OCI-LY3 (cell line): ENCODE data around the gene CKLF.
A peak's percentile ranks its signal among the peaks of the same experiment; 100 is the strongest.

Experiments used
- H2AFZ ChIP-seq: fragments of 200-600, 300-600 bp; shearing (Covaris generic); 2 replicates; pipeline ENCODE4 v1.6.0; 2014; ENCODE audit warnings: antibody characterized with exemption, low read depth, low read length
- H3K27ac ChIP-seq: fragments of 200-600, 300-600 bp; sonication (generic); 2 replicates; pipeline ENCODE4 v1.5.1; 2014; ENCODE audit warnings: mild to moderate bottlenecking, low read length, moderate library complexity, mixed read lengths
- H3K27me3 ChIP-seq: fragments of 200-600, 300-600 bp; sonication (generic); 2 replicates; pipeline ENCODE4 v1.6.1; 2014; ENCODE audit warnings: low read depth, low read length, mixed read lengths
- H3K36me3 ChIP-seq: fragments of 200-600, 300-600 bp; sonication (generic); replicated peaks from 2 replicates; pipeline ENCODE3; 2014; ENCODE audit warnings: low read depth, low read length, mixed read lengths
- H3K4me1 ChIP-seq: fragments of 300-600, 200-600 bp; sonication (generic); 2 replicates; pipeline ENCODE4 v1.6.1; 2014; ENCODE audit warnings: low read length, mixed read lengths
- H3K4me2 ChIP-seq: fragments of 200-600, 300-600 bp; sonication (generic); 2 replicates; pipeline ENCODE4 v1.6.1; 2014; ENCODE audit warnings: low read length, mixed read lengths
- H3K4me3 ChIP-seq: fragments of 300-600, 200-600 bp; sonication (generic); 2 replicates; pipeline ENCODE4 v1.5.1; 2014; ENCODE audit warnings: antibody characterized with exemption, mild to moderate bottlenecking, low read length, moderate library complexity
- H3K79me2 ChIP-seq: fragments of 300-600, 200-600 bp; shearing (Covaris generic); 2 replicates; pipeline ENCODE4 v1.6.1; 2014; ENCODE audit warnings: mild to moderate bottlenecking, low read length, mixed read lengths
- H3K9ac ChIP-seq: fragments of 300-600, 200-600 bp; shearing (Covaris generic); 2 replicates; pipeline ENCODE4 v1.6.0; 2014; ENCODE audit warnings: mild to moderate bottlenecking, low read length, moderate library complexity
- H3K9me3 ChIP-seq: fragments of 200-600, 300-600 bp; shearing (Covaris generic); 2 replicates; pipeline ENCODE4 v1.6.1; 2014; ENCODE audit warnings: low read length, mixed read lengths; ENCODE audit not compliant: insufficient read depth
- H4K20me1 ChIP-seq: fragments of 200-600, 300-600 bp; sonication (generic); 2 replicates; pipeline ENCODE4 v1.6.1; 2016; ENCODE audit warnings: low read length, mixed read lengths; ENCODE audit not compliant: insufficient read depth
- EZH2phosphoT487 ChIP-seq: fragments of 200-600 bp; shearing (Covaris generic); IDR thresholded peaks from 2 replicates; pipeline ENCODE4 v1.6.1; 2018; ENCODE audit warnings: antibody characterized with exemption, mixed run types, low read depth
- TF ChIP-seq, protein P1 (sequence below): fragments of 200-600, 300-600 bp; sonication (generic); IDR thresholded peaks from 2 replicates; pipeline ENCODE4 v1.5.1; 2014; ENCODE audit warnings: antibody characterized with exemption, low read length, low read depth

CKLF gene

DNA sequence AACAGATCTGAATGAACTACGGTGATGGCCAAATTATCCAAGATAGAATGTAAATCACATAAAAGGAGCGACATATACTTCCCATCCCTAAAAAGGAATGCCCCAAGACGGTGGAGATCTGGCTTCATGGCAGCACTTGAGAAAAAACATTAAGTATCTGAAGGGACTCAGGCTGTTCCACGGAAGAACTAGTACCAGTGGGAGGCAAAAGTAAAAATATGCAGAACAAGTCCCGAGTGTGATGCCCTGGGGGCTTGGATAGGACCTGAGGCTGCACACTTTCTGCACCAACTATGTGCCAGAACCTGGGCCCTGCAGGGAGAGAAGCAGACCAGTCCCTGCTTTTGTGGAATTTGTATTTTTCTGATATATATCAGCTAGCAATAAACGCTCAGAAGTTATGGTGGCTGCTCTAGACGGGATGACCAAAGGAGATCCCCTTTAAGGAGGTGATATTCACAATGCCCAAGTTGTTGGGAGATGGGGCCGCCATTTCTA is 539 bp upstream of the CKLF start:
- H3K36me3 ChIP-seq: peaks cover 12% of the 10 kb centered on the region

DNA sequence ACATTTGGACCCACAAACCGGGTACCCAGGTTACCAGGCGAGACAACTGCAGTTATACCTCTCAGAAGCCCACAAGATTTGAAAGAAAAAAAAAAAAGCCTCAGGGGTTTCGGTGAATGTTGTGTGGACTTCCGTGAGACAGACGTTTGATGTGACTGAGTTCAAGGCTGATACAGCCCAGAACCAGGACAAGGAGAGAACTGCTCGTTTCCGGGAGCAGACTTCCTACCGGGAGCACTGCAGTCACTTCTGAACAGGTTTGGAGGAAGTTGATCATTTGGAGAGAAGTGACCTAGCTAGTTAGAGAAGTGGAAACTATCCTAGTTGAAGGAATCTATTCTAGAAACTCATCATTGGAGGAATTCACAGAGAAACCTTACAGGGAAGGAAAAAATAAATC is 847 bp downstream of the CKLF start:
- H3K27ac ChIP-seq: no peak overlapping the region
- H3K4me2 ChIP-seq: peak overlapping the region; percentile 93
- H4K20me1 ChIP-seq: no peaks in the 10 kb centered on the region
- 0 out of 2 replicates have a peak overlapping the region, but pooled peaks have one; percentile 82 for H3K9ac ChIP-seq
- no peaks in the 10 kb centered on the region for H3K27me3 ChIP-seq
- H3K4me3 ChIP-seq: peak overlapping the region; percentile 84
- peaks cover 17% of the 10 kb centered on the region for H3K36me3 ChIP-seq
- peaks cover 11% of the 10 kb centered on the region for H3K79me2 ChIP-seq
- H3K9me3 ChIP-seq: no peaks in the 10 kb centered on the region
- H3K4me1 ChIP-seq: peaks cover 36% of the 10 kb centered on the region
- TF ChIP-seq, protein P1, sequence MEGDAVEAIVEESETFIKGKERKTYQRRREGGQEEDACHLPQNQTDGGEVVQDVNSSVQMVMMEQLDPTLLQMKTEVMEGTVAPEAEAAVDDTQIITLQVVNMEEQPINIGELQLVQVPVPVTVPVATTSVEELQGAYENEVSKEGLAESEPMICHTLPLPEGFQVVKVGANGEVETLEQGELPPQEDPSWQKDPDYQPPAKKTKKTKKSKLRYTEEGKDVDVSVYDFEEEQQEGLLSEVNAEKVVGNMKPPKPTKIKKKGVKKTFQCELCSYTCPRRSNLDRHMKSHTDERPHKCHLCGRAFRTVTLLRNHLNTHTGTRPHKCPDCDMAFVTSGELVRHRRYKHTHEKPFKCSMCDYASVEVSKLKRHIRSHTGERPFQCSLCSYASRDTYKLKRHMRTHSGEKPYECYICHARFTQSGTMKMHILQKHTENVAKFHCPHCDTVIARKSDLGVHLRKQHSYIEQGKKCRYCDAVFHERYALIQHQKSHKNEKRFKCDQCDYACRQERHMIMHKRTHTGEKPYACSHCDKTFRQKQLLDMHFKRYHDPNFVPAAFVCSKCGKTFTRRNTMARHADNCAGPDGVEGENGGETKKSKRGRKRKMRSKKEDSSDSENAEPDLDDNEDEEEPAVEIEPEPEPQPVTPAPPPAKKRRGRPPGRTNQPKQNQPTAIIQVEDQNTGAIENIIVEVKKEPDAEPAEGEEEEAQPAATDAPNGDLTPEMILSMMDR: no peak
- no peak for TF ChIP-seq EZH2phosphoT487
- H2AFZ ChIP-seq: no peak overlapping the region

More for the DNA sequence above, 539 bp upstream of the CKLF start:
- peak overlapping the region; percentile 56 for H3K27ac ChIP-seq
- peak overlapping the region; percentile 82 for H3K9ac ChIP-seq
- H3K4me3 ChIP-seq: peak overlapping the region; percentile 84
- H2AFZ ChIP-seq: peak overlapping the region; percentile 71
- H3K9me3 ChIP-seq: no peaks in the 10 kb centered on the region
- H3K4me2 ChIP-seq: peak overlapping the region; percentile 93
- H4K20me1 ChIP-seq: no peaks in the 10 kb centered on the region
- H3K79me2 ChIP-seq: peaks cover 11% of the 10 kb centered on the region
- H3K27me3 ChIP-seq: no peaks in the 10 kb centered on the region
- no peak for TF ChIP-seq EZH2phosphoT487
- TF ChIP-seq, protein P1: no peak
- peaks cover 36% of the 10 kb centered on the region for H3K4me1 ChIP-seq

DNA sequence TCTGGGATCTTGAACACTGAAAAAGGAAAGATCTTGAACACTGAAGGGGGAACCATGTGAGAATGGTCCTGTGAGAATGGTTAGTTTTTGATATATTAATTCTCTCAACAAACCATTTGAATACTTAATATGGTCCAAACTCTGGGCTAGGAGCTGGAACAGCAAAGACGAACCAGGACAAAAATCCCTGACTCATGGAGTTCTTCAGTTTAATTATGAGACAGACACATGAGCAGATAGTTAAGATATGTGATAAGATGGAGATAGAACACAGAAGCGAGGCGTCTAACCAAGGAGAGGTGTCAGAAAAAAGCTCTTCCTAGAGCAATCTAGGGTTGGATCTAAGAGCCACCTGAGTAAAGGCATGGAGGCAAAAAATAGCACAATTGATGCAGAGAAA is 1.6 kb downstream of the CKLF start:
- H3K27ac ChIP-seq: no peak overlapping the region

DNA sequence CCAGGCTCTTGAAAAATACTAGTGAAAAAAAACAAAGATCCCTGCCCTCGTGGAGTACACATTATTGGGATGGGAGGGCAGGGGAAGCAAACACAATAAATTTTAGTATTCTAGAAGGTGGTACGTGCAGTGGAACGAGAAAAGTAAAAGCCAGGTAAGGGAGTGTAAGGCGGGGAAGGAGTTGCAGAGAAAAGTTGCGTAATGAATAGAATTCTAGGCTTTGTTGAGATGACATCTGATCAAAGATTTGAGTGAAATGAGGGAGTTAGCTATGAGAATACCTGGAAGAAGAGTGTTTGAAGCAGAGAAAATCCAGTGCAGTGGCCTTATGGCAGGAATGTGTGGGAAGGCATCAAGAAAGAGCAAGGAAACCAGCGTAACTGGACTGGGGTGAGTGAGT is 2.1 kb downstream of the CKLF start:
- H3K27ac ChIP-seq: no peak overlapping the region
- H3K36me3 ChIP-seq: peaks cover 29% of the 10 kb centered on the region
- H3K4me1 ChIP-seq: peaks cover 31% of the 10 kb centered on the region
- no peaks in the 10 kb centered on the region for H4K20me1 ChIP-seq
- TF ChIP-seq, protein P1: no peak
- no peak for TF ChIP-seq EZH2phosphoT487
- H3K4me2 ChIP-seq: no peak overlapping the region
- no peak overlapping the region for H3K4me3 ChIP-seq
- no peaks in the 10 kb centered on the region for H3K9me3 ChIP-seq
- no peak overlapping the region for H3K9ac ChIP-seq
- no peak overlapping the region for H2AFZ ChIP-seq
- peaks cover 11% of the 10 kb centered on the region for H3K79me2 ChIP-seq
- no peaks in the 10 kb centered on the region for H3K27me3 ChIP-seq

More for the DNA sequence above, 1.6 kb downstream of the CKLF start:
- H4K20me1 ChIP-seq: no peaks in the 10 kb centered on the region
- TF ChIP-seq, protein P1: no peak
- no peak for TF ChIP-seq EZH2phosphoT487
- no peak overlapping the region for H3K4me3 ChIP-seq
- no peaks in the 10 kb centered on the region for H3K27me3 ChIP-seq
- peaks cover 11% of the 10 kb centered on the region for H3K79me2 ChIP-seq
- no peak overlapping the region for H2AFZ ChIP-seq
- no peaks in the 10 kb centered on the region for H3K9me3 ChIP-seq
- peaks cover 35% of the 10 kb centered on the region for H3K4me1 ChIP-seq
- H3K4me2 ChIP-seq: no peak overlapping the region; the same call in 1 of the 2 replicates
- H3K9ac ChIP-seq: no peak overlapping the region
- H3K36me3 ChIP-seq: peaks cover 25% of the 10 kb centered on the region
